ENCODE data around the gene GLCE.
A peak's percentile ranks its signal among the peaks of the same experiment; 100 is the strongest.
"Not testable (repeated sequence)": the region's sequence is repeated elsewhere in the genome, so short reads cannot be mapped to it uniquely, and the experiment has no call there.

Gene GLCE

GRCh38 chr15:69133862-69134519, 26.4 kb upstream of the GLCE start:
- DNase-seq: no peak
- in situ Hi-C loops (cut with HindIII; ENCODE audit: low pct_ligation_motif_present, low pct_unique_long_range_greater_than_20kb, low sequenced_read_pairs): no loop called here

DNA sequence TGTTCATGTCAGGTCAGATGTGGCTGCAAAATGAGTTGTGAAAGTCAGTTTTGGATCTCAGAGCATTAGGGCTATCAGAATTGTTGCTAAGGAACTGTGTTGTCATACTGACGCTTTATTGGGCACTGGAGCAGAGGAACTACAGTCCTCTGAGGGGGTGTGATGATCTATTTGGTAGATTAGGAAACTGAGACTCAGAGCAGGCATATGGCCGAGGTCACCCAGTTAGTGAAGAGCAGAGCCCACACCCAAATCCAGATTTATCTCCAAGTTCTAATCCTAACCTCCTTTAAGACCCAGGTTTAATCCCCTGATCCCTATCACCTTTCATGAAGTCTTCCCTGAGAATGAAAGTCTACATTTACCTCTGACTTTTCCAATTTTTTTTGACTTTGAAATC, 25.6 kb upstream of the GLCE start:
- DNase-seq: no peak
- in situ Hi-C loops (cut with HindIII; ENCODE audit: low pct_ligation_motif_present, low pct_unique_long_range_greater_than_20kb, low sequenced_read_pairs): no loop called here

DNA sequence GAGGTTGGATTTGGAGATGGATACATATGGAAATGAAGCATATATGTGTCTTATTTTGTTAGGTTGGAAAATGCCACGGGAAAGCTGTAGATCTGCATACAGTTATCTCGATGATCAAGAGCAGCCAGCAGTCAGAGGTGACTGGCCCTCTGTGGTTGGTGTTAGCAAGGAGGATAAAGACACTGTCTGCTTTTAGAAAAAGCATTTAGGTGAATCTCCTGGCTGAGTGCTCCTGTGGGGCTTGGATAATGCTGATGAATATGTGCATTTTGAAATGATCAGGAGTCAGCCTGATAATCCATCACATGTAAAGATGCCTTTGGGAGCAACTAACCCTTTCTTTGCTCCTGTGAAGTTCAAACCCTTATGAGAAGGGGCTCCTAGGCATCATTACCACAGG, 24.9 kb upstream of the GLCE start:
- in situ Hi-C loops (cut with HindIII; ENCODE audit: low pct_ligation_motif_present, low pct_unique_long_range_greater_than_20kb, low sequenced_read_pairs): no loop called here
- no peak for DNase-seq

DNA sequence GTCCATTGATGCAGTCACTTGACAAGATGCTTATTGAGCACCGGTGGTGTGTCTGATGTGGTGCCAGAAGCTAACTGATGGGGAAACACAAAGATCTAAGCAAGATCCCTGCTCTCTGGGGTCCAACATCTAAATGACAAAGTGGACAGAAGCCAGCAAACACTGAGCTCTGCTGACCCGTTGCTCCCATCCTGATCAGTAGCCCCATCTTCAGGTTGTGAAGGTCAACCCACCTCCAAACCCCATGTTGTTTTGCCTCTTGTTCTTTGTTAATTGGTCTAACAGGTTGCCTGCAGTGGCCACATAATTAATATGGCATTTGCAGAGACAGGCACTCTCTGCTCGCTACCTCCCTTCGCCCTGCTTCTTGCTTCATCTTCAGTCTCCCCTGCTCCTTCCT, 21.5 kb upstream of the GLCE start:
- in situ Hi-C loops (cut with HindIII; ENCODE audit: low pct_ligation_motif_present, low pct_unique_long_range_greater_than_20kb, low sequenced_read_pairs): no loop called here
- no peak for DNase-seq

DNA sequence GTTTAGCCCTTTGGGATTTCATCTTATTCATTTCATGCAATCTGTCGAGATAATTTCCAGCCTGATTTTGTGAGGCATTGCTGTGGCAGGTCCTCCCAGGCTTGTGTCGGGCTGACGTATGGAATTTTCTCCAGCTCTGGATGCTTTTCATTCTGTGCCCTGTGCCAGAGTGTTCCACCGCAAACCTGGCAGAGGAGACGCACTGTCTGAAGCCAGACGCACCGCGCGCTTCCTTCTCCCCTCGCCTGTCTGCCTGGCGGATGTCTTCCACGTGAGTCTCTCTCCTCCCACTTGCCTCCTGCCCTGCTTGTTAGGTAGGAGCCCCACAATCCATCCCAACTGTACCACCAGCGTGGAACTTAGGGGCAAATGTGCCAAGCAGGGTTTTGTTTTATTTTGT, 20.1 kb upstream of the GLCE start:
- DNase-seq: no peak
- in situ Hi-C loops (cut with HindIII; ENCODE audit: low pct_ligation_motif_present, low pct_unique_long_range_greater_than_20kb, low sequenced_read_pairs): no loop called here

DNA sequence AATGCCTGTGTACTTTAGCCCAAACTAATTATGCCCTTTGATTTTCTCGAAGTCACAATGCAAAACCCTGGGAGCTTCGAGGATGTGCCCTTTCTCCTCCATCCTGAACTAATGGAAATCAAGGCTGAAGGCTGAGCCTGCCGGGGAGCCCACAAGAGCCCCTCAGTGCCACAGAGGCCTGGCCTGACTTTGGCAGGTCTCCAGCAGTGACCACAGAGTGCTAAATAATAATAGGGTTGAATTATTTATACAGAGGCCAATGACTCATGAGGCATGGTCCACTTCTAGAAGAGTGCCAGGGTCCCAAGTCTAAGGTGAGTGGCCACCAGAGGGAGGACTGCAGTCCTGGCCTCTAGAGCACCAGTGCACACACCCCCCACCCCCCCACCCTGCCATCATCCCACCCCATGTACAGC, 19.1 kb upstream of the GLCE start:
- in situ Hi-C loops (cut with HindIII; ENCODE audit: low pct_ligation_motif_present, low pct_unique_long_range_greater_than_20kb, low sequenced_read_pairs): no loop called here
- DNase-seq: peak; percentile 20

- DNase-seq: no peak
- in situ Hi-C loops (cut with HindIII; ENCODE audit: low pct_ligation_motif_present, low pct_unique_long_range_greater_than_20kb, low sequenced_read_pairs): no loop called here
These were observed 18.6 kb upstream of the GLCE start for GRCh38 chr15:69141833-69142232.

DNA sequence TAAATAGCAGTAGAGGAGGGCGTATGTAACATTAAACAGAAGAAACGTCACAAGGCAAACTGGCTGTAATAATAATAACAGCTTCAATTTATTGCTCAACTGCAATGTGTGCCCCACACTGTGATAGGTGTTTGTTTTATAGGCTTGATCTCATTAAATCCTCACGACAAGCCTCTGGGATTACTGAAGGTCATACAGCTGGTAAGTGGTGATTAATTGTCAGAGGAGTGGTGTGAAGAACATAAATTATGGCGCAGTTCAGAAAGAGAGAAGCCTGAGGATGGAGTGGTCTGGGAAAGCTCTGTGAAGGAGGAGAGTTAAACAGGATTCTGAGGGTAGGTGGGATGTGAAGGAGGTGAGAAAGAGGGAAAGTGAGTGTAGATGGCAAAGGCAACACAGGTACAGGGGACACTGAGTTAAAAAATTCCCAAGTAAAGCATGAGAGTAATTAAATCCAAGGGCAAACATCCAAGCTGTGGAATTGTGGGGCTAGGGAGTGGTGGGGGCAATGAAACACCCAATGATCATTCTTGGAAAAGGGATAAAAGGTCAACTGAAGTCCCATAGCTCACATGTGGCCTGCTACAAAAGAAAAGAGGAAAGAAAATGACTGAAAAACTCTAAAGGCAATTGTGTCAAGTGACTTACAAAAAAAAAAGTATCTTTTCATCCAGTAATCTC, 16.5 kb upstream of the GLCE start:
- no peak for DNase-seq

DNA sequence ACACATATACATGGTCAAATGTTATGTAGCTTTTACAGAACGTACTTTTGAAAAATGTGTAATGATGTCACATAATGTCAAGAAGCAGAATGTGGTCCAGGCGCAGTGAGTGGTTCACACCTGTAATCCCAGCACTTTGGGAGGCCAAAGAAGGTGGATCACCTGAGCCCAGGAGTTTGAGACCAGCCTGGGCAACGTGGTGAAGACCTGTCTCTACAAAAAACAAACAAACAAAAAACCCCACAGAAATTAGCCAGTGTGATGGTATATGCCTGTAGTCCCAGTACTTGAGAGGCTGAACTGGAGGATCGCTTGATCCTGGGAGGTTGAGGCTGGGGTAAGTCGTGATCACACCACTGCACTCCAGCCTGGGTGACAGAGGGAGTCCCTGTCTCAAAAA, 15.9 kb upstream of the GLCE start:
- no peak for DNase-seq
- in situ Hi-C loops (cut with HindIII; ENCODE audit: low pct_ligation_motif_present, low pct_unique_long_range_greater_than_20kb, low sequenced_read_pairs): no loop called here

More for the DNA sequence above, 16.5 kb upstream of the GLCE start:
- in situ Hi-C loops (cut with HindIII; ENCODE audit: low pct_ligation_motif_present, low pct_unique_long_range_greater_than_20kb, low sequenced_read_pairs): no loop called here

DNA sequence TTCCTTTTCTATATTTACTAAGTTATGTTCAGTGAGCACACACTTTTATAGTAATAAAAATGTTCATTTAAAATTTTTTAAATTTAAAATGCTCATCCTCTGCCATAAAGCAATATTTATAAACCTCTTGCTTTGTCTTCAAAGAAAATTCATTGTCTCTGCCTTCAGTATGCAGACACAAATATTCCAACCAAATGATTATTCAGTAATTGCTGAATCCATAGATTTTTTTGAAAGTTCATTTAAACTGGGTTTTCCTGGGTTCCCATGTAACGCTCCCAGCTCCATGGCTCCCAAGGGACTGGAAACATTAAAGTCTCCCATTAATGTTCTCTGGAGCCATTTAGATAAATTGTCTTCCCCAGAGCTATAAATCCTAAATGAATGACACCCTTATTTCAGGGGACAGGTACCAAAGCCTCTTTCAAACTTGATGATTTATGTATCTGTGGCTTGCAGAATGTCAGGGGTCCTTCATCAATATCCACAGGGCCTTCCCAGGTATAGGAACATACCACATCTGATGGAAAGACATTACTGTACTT, 15.2 kb upstream of the GLCE start:
- in situ Hi-C loops (cut with HindIII; ENCODE audit: low pct_ligation_motif_present, low pct_unique_long_range_greater_than_20kb, low sequenced_read_pairs): no loop called here
- no peak for DNase-seq

GRCh38 chr15:69145694-69146492, 14.5 kb upstream of the GLCE start:
- no peak for DNase-seq
- in situ Hi-C loops (cut with HindIII; ENCODE audit: low pct_ligation_motif_present, low pct_unique_long_range_greater_than_20kb, low sequenced_read_pairs): no loop called here

DNA sequence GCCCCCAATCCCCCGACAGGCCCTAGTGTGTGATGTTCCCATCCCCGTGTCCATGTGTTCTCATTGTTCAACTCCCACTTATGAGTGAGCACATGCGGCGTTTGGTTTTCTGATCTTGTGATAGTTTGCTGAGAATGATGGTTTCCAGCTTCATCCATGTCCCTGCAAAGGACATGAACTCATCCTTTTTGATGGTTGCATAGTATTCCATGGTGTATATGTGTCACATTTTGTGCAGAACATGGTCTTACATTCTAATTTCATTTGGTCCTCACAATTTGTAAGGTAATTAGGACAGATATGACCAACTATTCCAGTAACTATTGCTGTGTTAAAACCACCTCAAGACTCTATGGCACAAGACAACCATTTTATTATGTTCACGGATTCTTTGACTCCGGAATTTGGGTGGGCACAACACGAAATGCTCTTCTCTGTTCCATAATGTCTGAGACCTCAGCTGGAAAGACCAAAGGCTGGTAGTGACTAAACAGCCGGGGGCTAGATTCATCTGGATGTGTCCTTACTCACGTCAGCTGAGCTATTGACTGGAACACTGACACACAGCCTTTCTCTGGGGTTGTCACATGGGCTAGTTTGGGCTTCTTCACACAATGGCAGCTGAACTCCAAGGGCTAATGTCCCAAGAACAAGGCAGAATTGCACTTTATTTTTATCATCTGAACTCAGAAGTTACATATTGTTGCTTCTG, 13.6 kb upstream of the GLCE start:
- in situ Hi-C loops (cut with HindIII; ENCODE audit: low pct_ligation_motif_present, low pct_unique_long_range_greater_than_20kb, low sequenced_read_pairs): no loop called here

GRCh38 chr15:69148465-69148864, 12.0 kb upstream of the GLCE start:
- DNase-seq: no peak
- in situ Hi-C loops (cut with HindIII; ENCODE audit: low pct_ligation_motif_present, low pct_unique_long_range_greater_than_20kb, low sequenced_read_pairs): no loop called here

More for the DNA sequence above, 13.6 kb upstream of the GLCE start:
- no peak for DNase-seq

DNA sequence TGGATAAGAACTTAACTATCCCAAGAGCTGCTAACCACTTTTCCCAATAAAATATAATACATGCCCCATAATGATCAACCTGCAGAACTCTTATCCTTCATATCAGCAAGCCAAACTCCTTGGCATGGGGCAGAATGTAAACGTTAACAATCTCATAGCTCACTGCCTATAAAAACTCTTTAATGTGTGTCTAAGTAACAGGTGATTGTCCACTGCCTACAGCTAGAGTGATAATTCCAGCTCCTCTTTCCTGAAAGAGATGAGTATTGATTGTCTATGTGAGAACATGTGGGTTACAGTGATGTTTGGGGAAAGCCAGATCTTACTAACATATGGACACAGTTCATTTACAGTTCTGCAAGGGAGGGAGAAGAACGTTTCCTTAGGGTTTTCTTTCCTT, 11.3 kb upstream of the GLCE start:
- in situ Hi-C loops (cut with HindIII; ENCODE audit: low pct_ligation_motif_present, low pct_unique_long_range_greater_than_20kb, low sequenced_read_pairs): no loop called here
- no peak for DNase-seq

GRCh38 chr15:69149803-69150202, 10.6 kb upstream of the GLCE start:
- in situ Hi-C loops (cut with HindIII; ENCODE audit: low pct_ligation_motif_present, low pct_unique_long_range_greater_than_20kb, low sequenced_read_pairs): no loop called here
- DNase-seq: no peak

GRCh38 chr15:69150336-69150735, 10.1 kb upstream of the GLCE start:
- in situ Hi-C loops (cut with HindIII; ENCODE audit: low pct_ligation_motif_present, low pct_unique_long_range_greater_than_20kb, low sequenced_read_pairs): no loop called here
- DNase-seq: no peak

- in situ Hi-C loops (cut with HindIII; ENCODE audit: low pct_ligation_motif_present, low pct_unique_long_range_greater_than_20kb, low sequenced_read_pairs): no loop called here
- DNase-seq: no peak
These were observed 9.6 kb upstream of the GLCE start for GRCh38 chr15:69150841-69151240.

- DNase-seq: no peak
- in situ Hi-C loops (cut with HindIII; ENCODE audit: low pct_ligation_motif_present, low pct_unique_long_range_greater_than_20kb, low sequenced_read_pairs): no loop called here
These were observed 7.4 kb upstream of the GLCE start for GRCh38 chr15:69153046-69153445.

DNA sequence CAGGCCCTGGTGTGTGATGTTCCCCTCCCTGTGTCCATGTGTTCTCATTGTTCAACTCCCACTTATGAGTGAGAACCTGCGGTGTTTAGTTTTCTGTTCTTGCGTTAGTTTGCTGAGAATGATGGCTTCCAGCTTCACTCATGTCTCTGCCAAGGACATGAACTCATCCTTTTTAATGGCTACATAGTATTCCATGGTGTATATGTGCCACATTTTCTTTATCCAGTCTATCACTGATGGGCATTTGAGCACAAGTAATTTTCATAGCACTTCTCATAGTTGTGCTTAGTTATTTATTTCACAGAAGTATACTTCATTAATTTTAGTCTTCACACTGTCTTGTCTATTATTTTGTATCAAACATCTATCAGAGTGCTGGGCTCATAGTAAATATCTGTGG, 6.8 kb upstream of the GLCE start:
- in situ Hi-C loops (cut with HindIII; ENCODE audit: low pct_ligation_motif_present, low pct_unique_long_range_greater_than_20kb, low sequenced_read_pairs); DNase-seq: not testable (repeated sequence)

Data from ACHN (cell line).